A549 (cell line): Measurements from ENCODE around the gene CTNNA3.

ENCODE experiments used
- BHLHE40 ChIP-seq: IDR thresholded peaks from 2 replicates; pipeline ENCODE4 v1.6.1; 2012; ENCODE audit warnings: low read depth, low read length, inconsistent platforms
- CEBPB ChIP-seq, 2 experiments: fragments of >200 bp in 1 of 2; sonication (Bioruptor Twin) in 1 of 2; formaldehyde crosslinking in 1 of 2; IDR thresholded peaks; 2 replicates each; pipeline ENCODE4 v1.6.1; 2012 to 2016
- CHD4 ChIP-seq: fragments of 200-600 bp; sonication (generic); IDR thresholded peaks from 2 replicates; pipeline ENCODE4 v1.6.1; 2016; ENCODE audit warnings: antibody characterized with exemption, mild to moderate bottlenecking, borderline replicate concordance
- CTCF ChIP-seq: fragments of >200 bp; sonication (Bioruptor Twin); formaldehyde crosslinking; IDR thresholded peaks from 3 replicates; pipeline ENCODE4 v1.5.1; 2016
- ELK1 ChIP-seq: fragments of 150-350 bp; IDR thresholded peaks from 2 replicates; pipeline ENCODE4 v1.6.1; 2014; ENCODE audit warnings: low read depth, mild to moderate bottlenecking, low read length
- EP300 ChIP-seq, 2 experiments: fragments of >200 bp; sonication (Bioruptor Twin); formaldehyde crosslinking; IDR thresholded peaks; 2 replicates in 1 of 2; 3 replicates in 1 of 2; pipeline ENCODE4 v1.6.1; 2016 to 2017
- NFE2L2 ChIP-seq: fragments of 150-350 bp; conservative IDR thresholded peaks from 2 replicates; pipeline ENCODE4 v1.6.1; 2014; ENCODE audit warnings: low read length
- PHF8 ChIP-seq: fragments of 200-600 bp; sonication (generic); IDR thresholded peaks from 2 replicates; pipeline ENCODE4 v1.6.1; 2016; ENCODE audit warnings: low read depth, mild to moderate bottlenecking, antibody characterized with exemption, moderate library complexity, borderline replicate concordance
- RAD21 ChIP-seq, 2 experiments: fragments of >200 bp in 1 of 2; sonication (Bioruptor Twin) in 1 of 2; formaldehyde crosslinking in 1 of 2; IDR thresholded peaks in 1 of 2; conservative IDR thresholded peaks in 1 of 2; 2 replicates in 1 of 2; 3 replicates in 1 of 2; pipeline ENCODE4 v1.6.1; 2012 to 2018; ENCODE audit warnings: inconsistent platforms in 1 of 2
- TFCP2L1 ChIP-seq: fragments of 250-450 bp; sonication (Bioruptor Pico); IDR thresholded peaks from 2 replicates; pipeline ENCODE4 v1.5.0; 2021; ENCODE audit warnings: mild to moderate bottlenecking
- USF2 ChIP-seq: fragments of 450-650 bp; IDR thresholded peaks from 2 replicates; pipeline ENCODE4 v1.6.1; 2014; ENCODE audit warnings: antibody characterized with exemption
- ZFP36 ChIP-seq: fragments of 450-650 bp; IDR thresholded peaks from 2 replicates; pipeline ENCODE4 v1.6.1; 2014; ENCODE audit warnings: borderline replicate concordance; ENCODE audit not compliant: partially characterized antibody

DNA sequence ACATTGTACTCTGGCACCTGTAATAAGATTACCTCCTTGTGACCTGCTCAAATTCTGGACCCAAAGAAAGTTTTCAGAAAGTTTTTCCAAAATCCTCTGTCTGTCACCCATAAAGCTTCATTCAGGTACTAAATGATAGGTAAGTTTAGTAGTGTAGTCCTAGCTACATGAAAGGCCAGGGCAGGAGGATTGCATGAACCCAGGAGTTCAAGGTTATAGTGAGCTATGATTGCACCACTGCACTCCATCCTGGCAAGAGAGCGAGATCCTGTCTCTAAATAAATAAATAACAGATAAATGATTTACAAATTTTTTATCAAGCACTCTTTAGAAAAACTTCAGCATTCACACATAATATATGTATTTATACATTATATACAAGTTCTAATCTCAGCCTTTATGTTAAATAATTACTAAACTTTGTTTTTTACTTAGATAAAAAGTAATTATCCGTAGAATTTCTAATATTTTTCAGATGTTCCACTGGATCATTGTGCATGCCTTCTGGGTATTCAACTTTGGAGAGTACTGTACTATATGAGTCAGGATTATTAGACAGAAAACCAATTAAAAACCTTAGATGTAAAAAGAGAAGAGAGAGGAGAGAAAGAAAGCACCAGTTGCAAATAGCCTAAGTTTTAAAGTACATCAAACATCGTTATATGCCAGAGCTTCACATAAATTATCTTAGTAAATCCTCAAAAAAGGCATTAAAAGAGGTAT is 407.1 kb downstream of the CTNNA3 start:
- TF ChIP-seq CTCF (no peak), TFCP2L1 (no peak), CHD4 (no peak), ZFP36 (no peak), USF2 (no peak), BHLHE40 (no peak), ELK1 (no peak), CEBPB (IDR thresholded peaks at IDR 0.05) (no peak), NFE2L2 (no peak), EP300 (IDR thresholded peaks at IDR 0.05) (no peak), PHF8 (no peak), RAD21 (conservative IDR thresholded peaks at IDR 0.05 in 1 of 2, IDR thresholded peaks at IDR 0.05 in 1 of 2) (no peak)
